PFSK-1 (cell line): ENCODE measurements around the gene PVALB.

Source experiments
- POLR2AphosphoS5 ChIP-seq: IDR thresholded peaks from 2 replicates; pipeline ENCODE4 v1.6.1; 2012; ENCODE audit warnings: low read depth, mild to moderate bottlenecking, control low read depth, low read length, moderate library complexity
- REST ChIP-seq, 2 experiments: IDR thresholded peaks; 2 replicates each; pipeline versions ENCODE4 v1.6.1 to v1.8.0; 2011 to 2012; ENCODE audit warnings: low read depth in 2 of 2, low read length in 2 of 2, control low read depth in 1 of 2, inconsistent platforms in 1 of 2, mild to moderate bottlenecking in 1 of 2, moderate library complexity in 1 of 2; ENCODE audit not compliant: insufficient read depth in 1 of 2
- TAF1 ChIP-seq: IDR thresholded peaks from 2 replicates; pipeline ENCODE4 v1.6.1; 2012; ENCODE audit warnings: low read length, control low read depth, borderline replicate concordance; ENCODE audit not compliant: insufficient read depth

- no peak for TF ChIP-seq TAF1
- no peak for TF ChIP-seq POLR2AphosphoS5
- TF ChIP-seq REST (IDR thresholded peaks at IDR 0.05; ENCODE audit: insufficient read depth in 1 of 2, low read depth in 2 of 2, low read length in 2 of 2): no peak
Observed at GRCh38 chr22:36773935-36774334, 42.9 kb downstream of the PVALB start.
